Right atrium auricular region (tissue), 2 donors: ENCODE data around the gene KIF25. TPM values are rescaled to one million over a fixed set of nuclear protein-coding genes. Genes with fewer than 3 reads are reported as not detected.

ENCODE experiments used
- DNase-seq: peaks from one replicate; pipeline ENCODE4 v3.0.0-alpha.2; 2019; ENCODE audit warnings: low spot score
- H3K27ac ChIP-seq, 2 donors: fragments of 200-600 bp; sonication (generic); 1 replicate in 1 of 2; 2 replicates in 1 of 2; pipeline ENCODE4 v1.5.1; 2016 to 2019
- H3K27me3 ChIP-seq, 2 donors: fragments of 200-600 bp; sonication (generic); one replicate each; pipeline versions ENCODE4 v1.5.1 to v1.6.0; 2017 to 2019
- H3K36me3 ChIP-seq: fragments of 200-600 bp; sonication (generic); one replicate; pipeline ENCODE4 v1.5.1; 2016
- H3K4me1 ChIP-seq, 2 donors: fragments of 200-600 bp; sonication (generic); one replicate each; pipeline versions ENCODE4 v1.5.1 to v1.6.0; 2017 to 2019
- H3K4me3 ChIP-seq, 2 donors: fragments of 200-600 bp; sonication (generic); 1 replicate in 1 of 2; 2 replicates in 1 of 2; pipeline ENCODE4 v1.5.1; 2017 to 2019; ENCODE audit warnings: mild to moderate bottlenecking in 1 of 2, moderate library complexity in 1 of 2
- H3K9me3 ChIP-seq, 2 donors: fragments of 200-600 bp; sonication (generic); one replicate each; pipeline ENCODE4 v1.5.1; 2019
- CTCF ChIP-seq, 2 donors: fragments of 200-600 bp; sonication (generic); IDR thresholded peaks; one replicate each; pipeline ENCODE4 v1.5.1; 2019; ENCODE audit warnings: antibody characterized with exemption in 2 of 2
- total RNA-seq, 2 donors: library from RNA; depleted of rRNA; stranded (reverse); fragments of >200 nt; gene quantifications; one replicate each; pipeline ENCODE4 v1.1.0, GENCODE V29; 2016

KIF25 gene
- total RNA-seq, 2 donors from 2014 or later: not detected

- TF ChIP-seq CTCF (IDR thresholded peaks at IDR 0.05): no peak
Measured at GRCh38 chr6:168022488-168023321, 25.2 kb downstream of the KIF25 start.

GRCh38 chr6:168024951-168025510 is 27.6 kb downstream of the KIF25 start:
- Histone ChIP-seq H3K36me3 (no peaks in the 10 kb centered on the region), H3K4me1 (peaks cover 0 to 7% of the 10 kb centered on the region in 2 donors), H3K9me3 (no peaks in the 10 kb centered on the region), H3K27ac (no peak overlapping the region), H3K27me3 (no peaks in the 10 kb centered on the region), H3K4me3 (no peak overlapping the region)
- DNase-seq: peak; percentile 28
- TF ChIP-seq CTCF (IDR thresholded peaks at IDR 0.05): no peak

More at GRCh38 chr6:168022488-168023321, 25.2 kb downstream of the KIF25 start:
- Histone ChIP-seq H3K4me3 (no peak overlapping the region), H3K36me3 (no peaks in the 10 kb centered on the region), H3K27me3 (no peaks in the 10 kb centered on the region), H3K27ac (no peak overlapping the region), H3K4me1 (no peaks in the 10 kb centered on the region), H3K9me3 (no peaks in the 10 kb centered on the region)
- DNase-seq: no peak

GRCh38 chr6:168025831-168026710 is 28.6 kb downstream of the KIF25 start:
- peaks cover 0 to 14% of the 10 kb centered on the region in 2 donors for H3K4me1 ChIP-seq
- H3K36me3 ChIP-seq: no peaks in the 10 kb centered on the region
- DNase-seq: peak; percentile 32

GRCh38 chr6:168026925-168027324 is 29.5 kb downstream of the KIF25 start:
- peak; percentile 42 for DNase-seq
- H3K4me3 ChIP-seq: no peak overlapping the region
- H3K9me3 ChIP-seq: no peaks in the 10 kb centered on the region
- no peaks in the 10 kb centered on the region for H3K27me3 ChIP-seq
- H3K4me1 ChIP-seq: peaks cover 0 to 22% of the 10 kb centered on the region in 2 donors
- H3K27ac ChIP-seq: no peak overlapping the region
- no peak for TF ChIP-seq CTCF (IDR thresholded peaks at IDR 0.05)
- no peaks in the 10 kb centered on the region for H3K36me3 ChIP-seq

More at GRCh38 chr6:168025831-168026710, 28.6 kb downstream of the KIF25 start:
- no peak for TF ChIP-seq CTCF (IDR thresholded peaks at IDR 0.05)
- H3K4me3 ChIP-seq: no peak overlapping the region
- no peak overlapping the region for H3K27ac ChIP-seq
- no peaks in the 10 kb centered on the region for H3K27me3 ChIP-seq
- no peaks in the 10 kb centered on the region for H3K9me3 ChIP-seq

GRCh38 chr6:168027521-168027920 is 30.1 kb downstream of the KIF25 start:
- Histone ChIP-seq H3K36me3 (no peaks in the 10 kb centered on the region), H3K27me3 (no peaks in the 10 kb centered on the region), H3K4me3 (no peak overlapping the region), H3K9me3 (no peaks in the 10 kb centered on the region), H3K4me1 (peaks cover 0 to 22% of the 10 kb centered on the region in 2 donors), H3K27ac (no peak overlapping the region)
- DNase-seq: peak; percentile 34
- no peak for TF ChIP-seq CTCF (IDR thresholded peaks at IDR 0.05)
